Nephron (organoid): Measurements from ENCODE around the gene KIF5B.
"Not testable (repeated sequence)": the region's sequence is repeated elsewhere in the genome, so short reads cannot be mapped to it uniquely, and the experiment has no call there.

Experiments used
- H3K27ac Mint-ChIP-seq, 3 experiments: 2 replicates each; pipeline ENCODE4 v1.8.0; 2020; ENCODE audit warnings: mixed read lengths in 3 of 3, mild to moderate bottlenecking in 2 of 3, moderate library complexity in 1 of 3
- H3K27me3 Mint-ChIP-seq: 2 replicates; pipeline ENCODE4 v1.8.0; 2021; ENCODE audit warnings: low read depth, mild to moderate bottlenecking, moderate library complexity, mixed read lengths
- H3K36me3 Mint-ChIP-seq: 2 replicates; pipeline ENCODE4 v1.8.0; 2020; ENCODE audit warnings: low read depth, mixed read lengths
- H3K4me1 Mint-ChIP-seq: 2 replicates; pipeline ENCODE4 v1.8.0; 2020; ENCODE audit warnings: mixed read lengths
- H3K4me3 Mint-ChIP-seq, 3 experiments: 2 replicates each; pipeline ENCODE4 v1.8.0; 2020; ENCODE audit warnings: mild to moderate bottlenecking in 3 of 3, mixed read lengths in 3 of 3, moderate library complexity in 2 of 3
- H3K9me3 Mint-ChIP-seq: 2 replicates; pipeline ENCODE4 v1.8.0; 2020; ENCODE audit warnings: mixed read lengths
- TF ChIP-seq, protein P1 (sequence below), 3 experiments: fragments of 200-600 bp; sonication (generic); IDR thresholded peaks; one replicate each; pipeline ENCODE4 v1.5.0; 2021; ENCODE audit warnings: antibody characterized with exemption in 3 of 3; ENCODE audit not compliant: unreplicated experiment in 3 of 3

The KIF5B gene

DNA sequence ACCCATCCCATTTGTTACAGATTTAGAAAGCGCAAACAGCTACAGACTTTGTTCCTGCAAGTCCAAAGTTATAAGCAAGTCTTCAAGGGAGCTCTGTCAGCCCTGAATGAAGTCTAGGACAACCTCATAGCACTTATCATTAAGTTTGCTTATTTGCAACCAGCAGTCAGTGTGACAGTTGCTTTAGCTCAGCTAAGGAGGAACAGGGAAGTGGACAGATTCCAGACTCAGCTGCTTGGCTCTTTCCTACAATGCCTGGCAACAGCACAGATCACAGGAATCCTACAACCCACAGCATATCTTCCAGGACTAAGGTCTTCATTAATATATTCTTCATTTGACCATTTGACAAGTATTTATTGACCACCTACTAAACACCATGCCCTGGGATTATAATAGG is 17.4 kb upstream of the KIF5B start:
- H3K4me1 Mint-ChIP-seq: no peaks in the 10 kb centered on the region
- no peaks in the 10 kb centered on the region for H3K9me3 Mint-ChIP-seq

DNA sequence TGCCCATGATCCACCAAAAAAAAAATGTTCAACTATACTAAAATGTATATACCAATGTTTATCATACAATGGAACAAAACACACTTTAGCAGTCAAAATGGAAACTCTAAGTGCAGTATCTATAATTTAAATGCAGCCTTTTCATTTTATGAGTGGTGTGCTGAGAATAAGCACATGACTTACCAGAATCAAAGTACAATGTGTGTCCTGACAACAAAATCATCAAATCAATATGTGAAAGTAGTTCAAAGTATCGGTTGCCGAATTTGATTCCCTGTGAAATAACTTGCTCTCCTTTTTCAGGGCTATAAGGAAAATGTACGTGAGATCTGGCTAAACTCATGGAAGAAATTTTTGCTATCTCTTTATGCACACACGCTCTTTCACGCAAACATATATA is 16.9 kb upstream of the KIF5B start:
- TF ChIP-seq, protein P1, sequence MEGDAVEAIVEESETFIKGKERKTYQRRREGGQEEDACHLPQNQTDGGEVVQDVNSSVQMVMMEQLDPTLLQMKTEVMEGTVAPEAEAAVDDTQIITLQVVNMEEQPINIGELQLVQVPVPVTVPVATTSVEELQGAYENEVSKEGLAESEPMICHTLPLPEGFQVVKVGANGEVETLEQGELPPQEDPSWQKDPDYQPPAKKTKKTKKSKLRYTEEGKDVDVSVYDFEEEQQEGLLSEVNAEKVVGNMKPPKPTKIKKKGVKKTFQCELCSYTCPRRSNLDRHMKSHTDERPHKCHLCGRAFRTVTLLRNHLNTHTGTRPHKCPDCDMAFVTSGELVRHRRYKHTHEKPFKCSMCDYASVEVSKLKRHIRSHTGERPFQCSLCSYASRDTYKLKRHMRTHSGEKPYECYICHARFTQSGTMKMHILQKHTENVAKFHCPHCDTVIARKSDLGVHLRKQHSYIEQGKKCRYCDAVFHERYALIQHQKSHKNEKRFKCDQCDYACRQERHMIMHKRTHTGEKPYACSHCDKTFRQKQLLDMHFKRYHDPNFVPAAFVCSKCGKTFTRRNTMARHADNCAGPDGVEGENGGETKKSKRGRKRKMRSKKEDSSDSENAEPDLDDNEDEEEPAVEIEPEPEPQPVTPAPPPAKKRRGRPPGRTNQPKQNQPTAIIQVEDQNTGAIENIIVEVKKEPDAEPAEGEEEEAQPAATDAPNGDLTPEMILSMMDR (IDR thresholded peaks at IDR 0.05; ENCODE audit: unreplicated experiment in 3 of 3): no peak
- peaks cover 3% of the 10 kb centered on the region for H3K27me3 Mint-ChIP-seq
- H3K4me1 Mint-ChIP-seq: no peaks in the 10 kb centered on the region
- H3K36me3 Mint-ChIP-seq: no peaks in the 10 kb centered on the region
- no peak overlapping the region for H3K4me3 Mint-ChIP-seq
- no peaks in the 10 kb centered on the region for H3K9me3 Mint-ChIP-seq
- no peak overlapping the region for H3K27ac Mint-ChIP-seq

More for the DNA sequence above, 17.4 kb upstream of the KIF5B start:
- no peak overlapping the region for H3K4me3 Mint-ChIP-seq
- H3K27me3 Mint-ChIP-seq: peaks cover 1% of the 10 kb centered on the region
- H3K27ac Mint-ChIP-seq: no peak overlapping the region
- TF ChIP-seq, protein P1 (IDR thresholded peaks at IDR 0.05; ENCODE audit: unreplicated experiment in 3 of 3): no peak
- no peaks in the 10 kb centered on the region for H3K36me3 Mint-ChIP-seq

- Mint-ChIP-seq H3K9me3 (no peaks in the 10 kb centered on the region), H3K4me3 (no peak overlapping the region), H3K27ac (no peak overlapping the region), H3K4me1 (no peaks in the 10 kb centered on the region), H3K27me3 (peaks cover 3% of the 10 kb centered on the region), H3K36me3 (no peaks in the 10 kb centered on the region)
- TF ChIP-seq, protein P1 (IDR thresholded peaks at IDR 0.05; ENCODE audit: unreplicated experiment in 3 of 3): no peak
These were observed 16.0 kb upstream of the KIF5B start for GRCh38 chr10:32072025-32072800.

- Mint-ChIP-seq H3K4me3 (no peak overlapping the region), H3K27ac (no peak overlapping the region), H3K36me3 (no peaks in the 10 kb centered on the region), H3K9me3 (no peaks in the 10 kb centered on the region), H3K27me3 (peaks cover 3% of the 10 kb centered on the region), H3K4me1 (no peaks in the 10 kb centered on the region)
- TF ChIP-seq, protein P1 (IDR thresholded peaks at IDR 0.05; ENCODE audit: unreplicated experiment in 3 of 3): no peak
These were observed 14.4 kb upstream of the KIF5B start for GRCh38 chr10:32070645-32071044.

GRCh38 chr10:32068569-32068968 is 12.3 kb upstream of the KIF5B start:
- H3K9me3 Mint-ChIP-seq: no peaks in the 10 kb centered on the region
- H3K27ac Mint-ChIP-seq: no peak overlapping the region
- H3K4me1 Mint-ChIP-seq: no peaks in the 10 kb centered on the region
- H3K4me3 Mint-ChIP-seq: no peak overlapping the region
- H3K27me3 Mint-ChIP-seq: peaks cover 3% of the 10 kb centered on the region
- TF ChIP-seq, protein P1 (IDR thresholded peaks at IDR 0.05; ENCODE audit: unreplicated experiment in 3 of 3): no peak
- H3K36me3 Mint-ChIP-seq: no peaks in the 10 kb centered on the region

DNA sequence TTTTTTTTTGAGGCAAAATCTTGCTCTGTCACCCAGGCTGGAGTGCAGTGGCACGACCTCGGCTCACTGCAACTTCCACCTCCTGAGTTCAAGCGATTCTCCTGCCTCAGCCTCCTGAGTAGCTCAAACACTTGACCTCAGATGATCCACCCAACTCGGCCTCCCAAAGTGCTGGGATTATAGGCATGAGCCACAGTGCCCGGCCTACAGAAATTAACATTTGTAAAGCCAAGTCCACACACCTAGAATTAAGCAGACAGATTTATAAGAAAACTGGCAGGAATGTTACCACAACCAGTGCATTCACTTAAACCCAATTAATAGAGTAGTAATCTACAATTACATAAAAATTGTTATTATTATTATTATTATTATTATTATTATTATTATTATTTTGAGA is 11.7 kb upstream of the KIF5B start:
- H3K4me1 Mint-ChIP-seq, H3K4me3 Mint-ChIP-seq, H3K27ac Mint-ChIP-seq, H3K9me3 Mint-ChIP-seq, H3K27me3 Mint-ChIP-seq, H3K36me3 Mint-ChIP-seq: not testable (repeated sequence)
